HG02642 (cell line): ENCODE measurements around the gene ACVR1C.
A peak's percentile ranks its signal among the peaks of the same experiment; 100 is the strongest.
"Not testable (repeated sequence)": the region's sequence is repeated elsewhere in the genome, so short reads cannot be mapped to it uniquely, and the experiment has no call there.

ENCODE experiments used
- ATAC-seq: cut with Tn5 transposase; IDR thresholded peaks from one replicate; pipeline ENCODE4 v1.9.1; 2021; ENCODE audit warnings: mild to moderate bottlenecking; ENCODE audit not compliant: unreplicated experiment, poor library complexity

Gene ACVR1C

DNA sequence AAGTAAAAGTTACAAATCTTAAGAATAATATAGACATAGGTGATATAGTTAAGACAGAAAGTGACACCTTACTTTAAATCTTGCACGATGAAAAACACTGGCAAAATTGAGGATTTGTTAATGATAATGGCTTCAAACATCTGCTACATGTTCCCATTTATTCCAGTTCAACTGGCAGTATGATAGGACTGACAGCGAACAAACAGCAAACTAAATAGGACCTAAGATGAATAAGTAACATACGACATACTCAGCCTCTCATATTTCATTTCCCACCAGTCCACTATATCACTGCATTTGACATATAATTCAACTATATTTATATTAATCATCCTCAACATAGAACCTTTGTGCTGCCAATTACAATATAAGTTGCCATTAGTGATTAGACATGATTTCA is 36.3 kb downstream of the ACVR1C start:
- ATAC-seq = no peak

DNA sequence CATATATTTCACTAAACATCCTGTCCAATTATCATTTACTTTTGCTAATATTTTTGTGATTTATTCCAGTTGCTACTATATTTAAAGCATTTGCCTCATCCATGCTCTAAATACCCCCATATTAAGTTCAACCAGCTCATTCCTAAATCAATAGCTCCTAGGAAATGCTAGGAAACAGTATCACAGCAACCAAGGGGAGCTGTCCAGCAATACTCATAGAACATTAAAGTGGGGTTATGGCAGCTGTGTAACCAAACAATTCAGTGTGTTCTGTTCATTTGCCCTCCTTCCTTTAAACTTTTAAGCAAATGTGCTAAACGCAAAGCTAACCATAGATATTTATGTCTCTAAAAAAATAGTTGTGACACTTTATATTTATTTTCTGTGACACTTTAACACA is 41.1 kb downstream of the ACVR1C start:
- ATAC-seq = no peak

DNA sequence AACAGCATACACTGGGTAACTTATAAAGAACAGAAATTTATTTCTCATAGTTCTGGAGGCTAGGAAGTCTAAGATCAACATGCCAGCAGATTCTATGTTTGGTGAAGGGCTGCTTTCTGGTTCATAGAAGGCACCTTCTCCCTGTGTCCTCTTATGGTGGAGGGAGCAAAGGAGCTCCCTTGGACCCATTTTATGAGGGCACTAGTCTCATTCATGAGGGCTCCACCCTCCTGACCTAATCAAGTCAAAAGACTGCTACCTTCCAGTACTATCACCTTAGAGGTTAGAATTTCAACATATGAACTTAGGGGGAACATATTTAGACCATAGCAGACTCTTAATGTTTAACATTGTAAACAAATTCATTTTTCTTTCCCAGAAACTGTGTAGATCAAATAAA is 54.5 kb downstream of the ACVR1C start:
- ATAC-seq = no peak

DNA sequence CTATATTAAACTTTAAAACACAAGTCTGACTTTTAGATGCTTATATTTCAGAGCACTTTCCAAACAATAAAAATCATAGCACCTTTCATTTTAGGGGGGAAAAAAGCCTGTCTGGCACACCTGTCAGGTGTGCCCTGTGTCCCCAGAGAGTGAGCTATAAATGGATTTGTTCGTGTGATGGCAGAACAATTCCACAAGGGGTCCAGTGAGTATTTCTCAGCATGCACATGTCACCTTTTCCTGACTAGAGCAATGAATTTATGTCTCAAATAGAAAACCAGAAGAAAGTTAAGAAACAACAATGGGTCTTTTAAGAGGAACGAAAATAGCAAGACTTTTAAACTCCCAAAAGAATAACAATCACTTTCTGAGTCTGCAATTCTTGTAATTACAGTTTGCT is 55.9 kb downstream of the ACVR1C start:
- peak; percentile 78 for ATAC-seq

GRCh38 chr2:157566623-157567022 is 62.0 kb downstream of the ACVR1C start:
- not testable (repeated sequence) for ATAC-seq

DNA sequence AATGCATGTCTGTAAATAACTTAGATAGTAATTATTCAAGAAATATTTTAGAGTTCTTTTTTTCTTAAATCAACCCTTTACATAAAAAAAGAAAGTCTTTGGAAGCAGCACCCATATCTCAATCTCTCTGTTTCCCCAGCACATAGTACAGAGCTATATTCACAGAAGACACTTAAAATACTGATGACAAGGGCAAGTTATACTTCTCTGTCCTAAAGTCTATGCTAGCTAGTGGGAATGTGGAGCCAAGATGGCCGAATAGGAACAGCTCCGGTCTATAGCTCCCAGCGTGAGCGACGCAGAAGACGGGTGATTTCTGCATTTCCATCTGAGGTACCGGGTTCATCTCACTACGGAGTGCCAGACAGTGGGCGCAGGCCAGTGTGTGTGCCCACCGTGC is 62.6 kb downstream of the ACVR1C start:
- not testable (repeated sequence) for ATAC-seq

- no peak for ATAC-seq
These were observed 63.1 kb downstream of the ACVR1C start for GRCh38 chr2:157565550-157565949.

- no peak for ATAC-seq
These were observed 68.8 kb downstream of the ACVR1C start for GRCh38 chr2:157559890-157560289.

- no peak for ATAC-seq
These were observed 69.2 kb downstream of the ACVR1C start for GRCh38 chr2:157559461-157559860.

DNA sequence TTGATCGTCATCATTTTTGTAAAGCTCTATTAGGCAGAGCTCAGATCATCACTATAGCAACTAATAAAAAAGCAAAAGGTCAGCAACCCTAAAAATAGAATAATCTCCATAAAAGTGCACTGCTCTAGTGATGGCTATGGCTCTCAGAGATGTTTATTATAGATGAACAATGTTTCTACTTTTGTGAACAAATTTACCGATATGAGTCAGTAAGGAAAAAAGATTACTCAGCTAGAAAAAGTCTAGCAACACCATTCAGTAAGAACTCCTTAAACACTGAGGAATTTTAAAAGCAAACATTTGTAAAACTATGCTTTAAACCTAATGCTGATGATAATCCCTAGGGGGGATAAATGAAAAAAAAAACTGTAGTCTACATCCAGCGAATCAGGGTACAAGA is 69.6 kb downstream of the ACVR1C start:
- ATAC-seq = no peak

- ATAC-seq = no peak
These were observed 70.9 kb downstream of the ACVR1C start for GRCh38 chr2:157557770-157558169.

DNA sequence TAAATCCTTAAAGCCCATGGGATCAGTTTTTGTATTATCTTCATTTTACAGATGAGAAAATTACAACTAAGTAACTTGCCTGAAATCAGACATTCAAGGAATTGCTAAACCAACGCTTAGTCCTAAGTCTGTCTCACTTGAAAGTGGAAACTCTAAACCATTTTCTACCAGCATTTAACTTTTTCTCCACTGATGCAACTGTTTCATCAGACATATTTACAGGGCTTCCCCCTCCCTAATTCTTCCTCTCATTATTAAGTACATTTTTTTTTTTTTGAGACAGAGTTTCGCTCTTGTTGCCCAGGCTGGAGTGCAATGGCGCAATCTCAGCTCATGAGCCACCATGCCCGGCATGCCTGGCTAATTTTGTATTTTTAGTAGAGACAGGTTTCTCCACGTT is 88.6 kb downstream of the ACVR1C start:
- no peak for ATAC-seq

DNA sequence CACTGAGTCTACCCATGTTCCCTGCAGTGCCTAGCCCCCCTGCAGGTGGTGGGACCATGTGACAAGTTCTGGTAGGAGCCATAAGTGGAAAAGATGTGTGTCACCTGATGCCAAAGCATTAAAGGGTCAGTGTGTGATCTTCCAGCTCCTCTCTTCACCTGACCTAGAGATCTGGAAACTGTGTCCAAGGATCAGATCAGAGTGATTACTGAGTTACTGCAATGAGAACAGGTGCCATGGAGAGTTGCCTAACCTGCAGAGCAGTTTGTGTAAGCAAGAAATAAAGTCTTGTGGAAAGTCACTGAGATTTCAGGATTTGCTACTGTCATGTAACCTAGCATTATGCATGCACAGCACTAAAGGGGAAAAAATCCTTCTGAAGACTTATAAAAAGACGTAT is 90.6 kb downstream of the ACVR1C start:
- no peak for ATAC-seq

DNA sequence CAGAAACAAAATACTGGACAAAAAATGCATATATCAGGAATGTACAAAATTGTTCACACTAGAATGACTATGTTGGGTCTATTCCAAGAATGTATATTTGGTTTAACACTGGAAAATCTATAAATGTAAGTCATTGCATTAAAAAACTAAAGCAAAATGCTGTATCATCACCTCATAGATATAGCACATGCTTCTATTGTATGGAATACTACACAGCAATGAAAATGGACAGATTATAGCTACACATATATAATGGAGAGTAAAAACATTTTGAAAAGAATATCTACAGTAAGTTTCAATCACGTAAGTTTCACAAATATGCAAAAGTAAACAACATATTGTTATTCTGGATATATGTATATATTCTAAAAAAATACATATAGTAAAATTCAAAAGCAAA is 91.8 kb downstream of the ACVR1C start:
- no peak for ATAC-seq

GRCh38 chr2:157528963-157529751 is 99.5 kb downstream of the ACVR1C start:
- ATAC-seq = no peak

DNA sequence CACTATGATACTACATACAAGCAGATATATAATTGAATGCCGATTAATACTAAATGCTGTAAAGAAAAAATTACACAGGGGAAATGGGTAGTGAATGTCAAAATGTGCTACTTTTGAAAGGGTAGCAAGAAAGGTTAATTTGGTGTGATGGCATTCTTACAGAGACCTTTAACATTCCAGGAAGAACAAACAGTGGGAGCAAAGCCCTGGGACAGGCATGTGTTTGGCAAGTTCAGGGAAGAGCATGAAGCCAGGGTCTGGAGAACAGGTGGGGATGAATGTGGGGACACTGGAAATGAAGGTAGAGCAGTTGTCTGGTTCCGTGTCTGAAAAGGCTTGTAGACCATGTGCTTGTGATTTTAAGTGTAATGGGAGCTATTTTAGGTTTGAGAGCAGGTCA is 102.6 kb downstream of the ACVR1C start:
- no peak for ATAC-seq

GRCh38 chr2:157523270-157524247 is 105.1 kb downstream of the ACVR1C start:
- no peak for ATAC-seq

DNA sequence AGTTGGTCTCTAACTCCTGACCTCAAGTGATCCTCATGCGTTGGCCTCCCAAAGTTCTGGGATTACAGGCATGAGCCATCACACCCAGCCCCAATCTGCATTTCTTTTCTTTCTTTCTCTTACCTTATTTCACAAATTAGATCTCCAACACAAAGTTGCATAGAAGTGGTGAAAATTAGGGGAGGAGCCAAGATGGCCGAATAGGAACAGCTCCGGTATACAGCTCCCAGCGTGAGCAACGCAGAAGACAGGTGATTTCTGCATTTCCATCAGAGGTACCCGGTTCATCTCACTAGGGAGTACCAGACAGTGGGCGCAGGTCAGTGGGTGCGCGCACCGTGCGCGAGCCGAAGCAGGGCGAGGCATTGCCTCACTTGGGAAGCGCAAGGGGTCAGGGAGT is 113.7 kb downstream of the ACVR1C start:
- ATAC-seq = not testable (repeated sequence)

- ATAC-seq = no peak
These were observed 118.9 kb downstream of the ACVR1C start for GRCh38 chr2:157509744-157510143.

GRCh38 chr2:157508676-157509075 is 120.0 kb downstream of the ACVR1C start:
- ATAC-seq = no peak

DNA sequence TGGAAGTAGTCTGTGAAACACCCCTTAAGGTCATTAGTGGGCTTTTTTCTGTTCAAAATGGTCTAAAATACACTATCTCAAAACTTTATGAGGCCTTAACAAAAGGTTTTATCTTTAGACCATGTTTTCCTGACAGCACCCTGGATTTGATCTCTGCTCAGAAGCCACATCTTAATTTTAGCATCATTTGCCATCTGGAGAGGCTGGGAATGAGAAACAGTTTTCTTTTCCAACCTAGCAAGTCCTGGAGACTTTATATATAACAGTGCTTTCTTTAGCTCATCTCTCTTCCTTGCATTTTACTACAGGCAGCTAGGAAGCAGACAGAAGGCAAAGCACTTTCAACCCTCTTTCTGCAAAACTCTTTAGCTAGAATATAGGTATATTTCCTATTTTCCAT is 122.1 kb downstream of the ACVR1C start:
- no peak for ATAC-seq
